Endodermal cell (in vitro differentiated cells): ENCODE results near the gene GUCA2A. TPM values are rescaled to one million over a fixed set of nuclear protein-coding genes. Genes with fewer than 3 reads are reported as not detected.

Experiments
- DNase-seq: peaks from one replicate; pipeline ENCODE4 v3.0.0-alpha.2; 2017
- H3K27ac ChIP-seq: 2 replicates; pipeline ENCODE4 v1.5.1; 2013; ENCODE audit warnings: mild to moderate bottlenecking, low read depth, low read length, moderate library complexity
- H3K27me3 ChIP-seq: 2 replicates; pipeline ENCODE4 v1.6.1; 2013; ENCODE audit warnings: mild to moderate bottlenecking, low read length, moderate library complexity; ENCODE audit not compliant: insufficient read depth, control insufficient read depth, poor library complexity, severe bottlenecking
- H3K36me3 ChIP-seq: 2 replicates; pipeline ENCODE4 v1.7.0; 2013; ENCODE audit warnings: mild to moderate bottlenecking, low read length, moderate library complexity; ENCODE audit not compliant: control insufficient read depth, insufficient read depth
- H3K4me1 ChIP-seq: one replicate; pipeline ENCODE4 v1.7.0; 2013; ENCODE audit warnings: low read length; ENCODE audit not compliant: control insufficient read depth, insufficient read depth
- H3K4me3 ChIP-seq: 2 replicates; pipeline ENCODE4 v1.5.1; 2013; ENCODE audit warnings: mild to moderate bottlenecking, low read length, moderate library complexity
- H3K9ac ChIP-seq: 2 replicates; pipeline ENCODE4 v1.6.1; 2013; ENCODE audit warnings: mild to moderate bottlenecking, low read length, moderate library complexity; ENCODE audit not compliant: poor library complexity, severe bottlenecking; ENCODE audit errors: extremely low read depth
- H3K9me3 ChIP-seq: 2 replicates; pipeline ENCODE4 v1.6.1; 2013; ENCODE audit warnings: mild to moderate bottlenecking, low read length, moderate library complexity; ENCODE audit not compliant: control insufficient read depth
- H3K27ac Mint-ChIP-seq: 2 replicates; pipeline ENCODE4 v1.8.0; 2020; ENCODE audit warnings: mixed read lengths
- H3K27me3 Mint-ChIP-seq: 2 replicates; pipeline ENCODE4 v1.8.0; 2021; ENCODE audit warnings: mild to moderate bottlenecking, mixed read lengths; ENCODE audit not compliant: insufficient read depth
- H3K36me3 Mint-ChIP-seq: 2 replicates; pipeline ENCODE4 v1.8.0; 2020; ENCODE audit warnings: low read depth, mixed read lengths
- H3K4me1 Mint-ChIP-seq: 2 replicates; pipeline ENCODE4 v1.8.0; 2020; ENCODE audit warnings: mixed read lengths
- H3K4me3 Mint-ChIP-seq: 2 replicates; pipeline ENCODE4 v1.8.0; 2020; ENCODE audit warnings: mild to moderate bottlenecking, moderate library complexity, mixed read lengths
- H3K9me3 Mint-ChIP-seq: 2 replicates; pipeline ENCODE4 v1.8.0; 2020; ENCODE audit warnings: mild to moderate bottlenecking, mixed read lengths
- CTCF ChIP-seq: fragments of 200-600 bp; sonication (generic); conservative IDR thresholded peaks from 2 replicates; pipeline ENCODE4 v1.5.0; 2021; ENCODE audit warnings: antibody characterized with exemption, mild to moderate bottlenecking
- WGBS, 2 experiments: methylation state at CpG; one replicate each; pipeline versions ENCODE4 v1.1.5 to v1.1.7; 2013; ENCODE audit warnings: missing lambda C conversion rate in 2 of 2, mixed read lengths in 1 of 2; ENCODE audit not compliant: insufficient coverage in 1 of 2, insufficient read length in 1 of 2; 5-methylcytosine and 5-hydroxymethylcytosine counted together
- total RNA-seq, 2 donors: library from RNA; stranded (reverse); fragmentation: NEBNext Ultra II Directional in 1 of 2; extraction: Animal tissue kit (Norgen Biotek cat#: 25700) in 1 of 2; gene quantifications; 2 replicates in 1 of 2; 3 replicates in 1 of 2; pipeline ENCODE4 v1.2.1, GENCODE V29; 2021

The GUCA2A gene
- total RNA-seq, 2 donors from 2014 or later: 1.9 TPM; not detected in 1

GRCh38 chr1:42181687-42182086, 17.1 kb upstream of the GUCA2A start:
- Histone ChIP-seq H3K36me3 (peaks cover 40% of the 10 kb centered on the region), H3K27me3 (no peaks in the 10 kb centered on the region), H3K4me3 (no peak overlapping the region), H3K9me3 (no peaks in the 10 kb centered on the region), H3K27ac (no peak overlapping the region), H3K4me1 (peaks cover 23% of the 10 kb centered on the region), H3K9ac (no peak overlapping the region)
- peaks cover 43% of the 10 kb centered on the region for H3K4me1 Mint-ChIP-seq
- H3K27me3 Mint-ChIP-seq: no peaks in the 10 kb centered on the region
- TF ChIP-seq CTCF: no peak
- H3K27ac Mint-ChIP-seq: no peak overlapping the region
- H3K4me3 Mint-ChIP-seq: no peak overlapping the region
- DNase-seq: no peak
- no peaks in the 10 kb centered on the region for H3K9me3 Mint-ChIP-seq
- 92 to 100% methylated on average over 2 to 3 of the region's 4 CpGs for WGBS, 2 experiments
- peaks cover 26% of the 10 kb centered on the region for H3K36me3 Mint-ChIP-seq

- Mint-ChIP-seq H3K27me3 (no peaks in the 10 kb centered on the region), H3K4me1 (peaks cover 43% of the 10 kb centered on the region), H3K9me3 (no peaks in the 10 kb centered on the region), H3K36me3 (peaks cover 13% of the 10 kb centered on the region), H3K27ac (peak overlapping the region; percentile 40), H3K4me3 (no peak overlapping the region)
- Histone ChIP-seq H3K9ac (no peak overlapping the region), H3K36me3 (peaks cover 37% of the 10 kb centered on the region), H3K27ac (no peak overlapping the region), H3K4me1 (peaks cover 23% of the 10 kb centered on the region), H3K27me3 (no peaks in the 10 kb centered on the region), H3K9me3 (no peaks in the 10 kb centered on the region), H3K4me3 (no peak overlapping the region)
- no peak for DNase-seq
- no peak for TF ChIP-seq CTCF
- WGBS, 2 experiments: 83 to 92% methylated on average over 4 of the region's 4 CpGs
These were observed 15.4 kb upstream of the GUCA2A start for GRCh38 chr1:42179900-42180329.

- no peak for DNase-seq
- Mint-ChIP-seq H3K4me3 (no peak overlapping the region), H3K27me3 (no peaks in the 10 kb centered on the region), H3K4me1 (peaks cover 43% of the 10 kb centered on the region), H3K27ac (peak overlapping the region; percentile 49), H3K36me3 (peaks cover 14% of the 10 kb centered on the region), H3K9me3 (no peaks in the 10 kb centered on the region)
- H3K27me3 ChIP-seq: no peaks in the 10 kb centered on the region
- H3K27ac ChIP-seq: no peak overlapping the region
- no peaks in the 10 kb centered on the region for H3K9me3 ChIP-seq
- no peak overlapping the region for H3K9ac ChIP-seq
- H3K4me1 ChIP-seq: peaks cover 23% of the 10 kb centered on the region
- peaks cover 33% of the 10 kb centered on the region for H3K36me3 ChIP-seq
- no peak for TF ChIP-seq CTCF
- 83 to 88% methylated on average over 1 to 2 of the region's 2 CpGs for WGBS, 2 experiments
- peak overlapping the region; percentile 14 for H3K4me3 ChIP-seq
These were observed 14.7 kb upstream of the GUCA2A start for GRCh38 chr1:42179275-42179674.
